HepG2 (cell line): ENCODE measurements around the gene ATR.

Source experiments
- FOXA1 ChIP-seq, 2 experiments: fragments of 450-650 bp in 1 of 2; sonication (generic) in 1 of 2; formaldehyde crosslinking in 1 of 2; IDR thresholded peaks; 2 replicates each; pipeline versions ENCODE4 v1.4.0 to v1.6.1; 2016 to 2020; ENCODE audit warnings: missing genetic modification reagents in 1 of 2
- MIER3 ChIP-seq: IDR thresholded peaks from 2 replicates; pipeline ENCODE4 v1.6.1; 2016; ENCODE audit warnings: missing compliant biosample characterization, borderline replicate concordance
- NCOA2 ChIP-seq: sonication (generic); formaldehyde crosslinking; IDR thresholded peaks from 2 replicates; pipeline ENCODE4 v1.8.0; 2022; ENCODE audit warnings: inconsistent platforms
- PCBP1 ChIP-seq: fragments of 200-400 bp; formaldehyde crosslinking; IDR thresholded peaks from 2 replicates; pipeline ENCODE4 v1.6.1; 2017; ENCODE audit warnings: mild to moderate bottlenecking, low read depth, low read length, borderline replicate concordance
- POLR2AphosphoS5 ChIP-seq: IDR thresholded peaks from 2 replicates; pipeline ENCODE4 v1.6.1; 2012; ENCODE audit warnings: low read depth, low read length
- ZMYM2 ChIP-seq: sonication (generic); formaldehyde crosslinking; IDR thresholded peaks from 2 replicates; pipeline ENCODE4 v1.8.0; 2022; ENCODE audit warnings: mild to moderate bottlenecking, missing genetic modification reagents
- ZNF121 ChIP-seq: sonication (generic); formaldehyde crosslinking; IDR thresholded peaks from 2 replicates; pipeline ENCODE4 v1.5.0; 2020; ENCODE audit warnings: mild to moderate bottlenecking, missing genetic modification reagents
- ZNF558 ChIP-seq: sonication (generic); formaldehyde crosslinking; IDR thresholded peaks from 2 replicates; pipeline ENCODE4 v1.9.0; 2022; ENCODE audit warnings: mild to moderate bottlenecking, missing genetic modification reagents, borderline replicate concordance
- TF ChIP-seq, protein P1 (sequence below): sonication (generic); formaldehyde crosslinking; IDR thresholded peaks from 2 replicates; pipeline ENCODE4 v1.5.0; 2020; ENCODE audit warnings: mild to moderate bottlenecking, missing genetic modification reagents, moderate library complexity
- TF ChIP-seq, protein P2 (sequence below): sonication (generic); formaldehyde crosslinking; IDR thresholded peaks from 2 replicates; pipeline ENCODE4 v1.5.0; 2020; ENCODE audit warnings: mild to moderate bottlenecking, missing genetic modification reagents, borderline replicate concordance

DNA sequence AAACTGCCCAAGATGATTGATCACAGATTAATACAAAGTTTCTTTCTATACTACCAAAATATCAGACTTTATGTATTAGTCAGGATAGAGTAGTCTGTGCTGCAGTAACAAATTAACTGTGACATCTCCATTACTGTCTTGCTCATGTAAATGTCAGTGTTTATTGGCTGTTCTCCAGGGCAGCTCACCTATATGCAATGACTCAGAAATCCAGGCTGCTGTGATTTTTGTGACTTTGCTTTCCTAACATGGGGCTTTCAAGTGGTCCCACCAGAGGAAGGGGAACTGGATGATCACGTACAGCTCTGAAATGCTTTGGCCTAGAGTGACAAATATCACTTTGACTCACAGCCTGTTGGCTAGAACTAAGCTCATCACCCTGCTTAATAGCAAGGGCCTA, 30.6 kb upstream of the ATR start:
- TF ChIP-seq NCOA2 (CRISPR knock-in tag) (no peak), ZNF121 (CRISPR knock-in tag) (no peak), ZMYM2 (CRISPR knock-in tag) (no peak), MIER3 (no peak), PCBP1 (no peak), POLR2AphosphoS5 (no peak), FOXA1 (IDR thresholded peaks at IDR 0.05) (no peak), FOXA1 (CRISPR knock-in tag; IDR thresholded peaks at IDR 0.05) (no peak), ZNF558 (no peak)
- TF ChIP-seq, protein P1, sequence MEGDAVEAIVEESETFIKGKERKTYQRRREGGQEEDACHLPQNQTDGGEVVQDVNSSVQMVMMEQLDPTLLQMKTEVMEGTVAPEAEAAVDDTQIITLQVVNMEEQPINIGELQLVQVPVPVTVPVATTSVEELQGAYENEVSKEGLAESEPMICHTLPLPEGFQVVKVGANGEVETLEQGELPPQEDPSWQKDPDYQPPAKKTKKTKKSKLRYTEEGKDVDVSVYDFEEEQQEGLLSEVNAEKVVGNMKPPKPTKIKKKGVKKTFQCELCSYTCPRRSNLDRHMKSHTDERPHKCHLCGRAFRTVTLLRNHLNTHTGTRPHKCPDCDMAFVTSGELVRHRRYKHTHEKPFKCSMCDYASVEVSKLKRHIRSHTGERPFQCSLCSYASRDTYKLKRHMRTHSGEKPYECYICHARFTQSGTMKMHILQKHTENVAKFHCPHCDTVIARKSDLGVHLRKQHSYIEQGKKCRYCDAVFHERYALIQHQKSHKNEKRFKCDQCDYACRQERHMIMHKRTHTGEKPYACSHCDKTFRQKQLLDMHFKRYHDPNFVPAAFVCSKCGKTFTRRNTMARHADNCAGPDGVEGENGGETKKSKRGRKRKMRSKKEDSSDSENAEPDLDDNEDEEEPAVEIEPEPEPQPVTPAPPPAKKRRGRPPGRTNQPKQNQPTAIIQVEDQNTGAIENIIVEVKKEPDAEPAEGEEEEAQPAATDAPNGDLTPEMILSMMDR (CRISPR knock-in tag): no peak
- TF ChIP-seq, protein P2, sequence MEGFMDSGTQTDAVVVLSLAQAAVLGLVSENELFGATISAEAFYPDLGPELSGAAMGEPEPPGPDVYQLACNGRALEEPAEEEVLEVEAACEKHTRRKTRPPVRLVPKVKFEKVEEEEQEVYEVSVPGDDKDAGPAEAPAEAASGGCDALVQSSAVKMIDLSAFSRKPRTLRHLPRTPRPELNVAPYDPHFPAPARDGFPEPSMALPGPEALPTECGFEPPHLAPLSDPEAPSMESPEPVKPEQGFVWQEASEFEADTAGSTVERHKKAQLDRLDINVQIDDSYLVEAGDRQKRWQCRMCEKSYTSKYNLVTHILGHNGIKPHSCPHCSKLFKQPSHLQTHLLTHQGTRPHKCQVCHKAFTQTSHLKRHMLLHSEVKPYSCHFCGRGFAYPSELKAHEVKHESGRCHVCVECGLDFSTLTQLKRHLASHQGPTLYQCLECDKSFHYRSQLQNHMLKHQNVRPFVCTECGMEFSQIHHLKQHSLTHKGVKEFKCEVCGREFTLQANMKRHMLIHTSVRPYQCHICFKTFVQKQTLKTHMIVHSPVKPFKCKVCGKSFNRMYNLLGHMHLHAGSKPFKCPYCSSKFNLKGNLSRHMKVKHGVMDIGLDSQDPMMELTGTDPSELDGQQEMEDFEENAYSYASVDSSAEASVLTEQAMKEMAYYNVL (CRISPR knock-in tag): no peak
